NCI-H526 treated with DMSO at 0.1 percent for 48 hours (cell line): ENCODE measurements around the gene DPCD.

Experiments used
- DNase-seq: peaks from one replicate; lab custom pipeline; 2025; lab: John Stamatoyannopoulos, UW

DPCD gene

GRCh38 chr10:101567165-101568006 lies 20.7 kb upstream of the DPCD start:
- no peak for DNase-seq

GRCh38 chr10:101568054-101568745 lies 19.9 kb upstream of the DPCD start:
- DNase-seq, result no peak

GRCh38 chr10:101569323-101569621 lies 18.8 kb upstream of the DPCD start:
- DNase-seq, result no peak

GRCh38 chr10:101569622-101570427 lies 18.3 kb upstream of the DPCD start:
- no peak for DNase-seq

- DNase-seq, result no peak
These were observed 17.5 kb upstream of the DPCD start for GRCh38 chr10:101570428-101571270.

- no peak for DNase-seq
These were observed 16.7 kb upstream of the DPCD start for GRCh38 chr10:101571271-101571925.

- DNase-seq, result no peak
These were observed 16.0 kb upstream of the DPCD start for GRCh38 chr10:101572126-101572525.

GRCh38 chr10:101572785-101573184 lies 15.3 kb upstream of the DPCD start:
- DNase-seq, result no peak

- no peak for DNase-seq
These were observed 14.0 kb upstream of the DPCD start for GRCh38 chr10:101573885-101574753.

GRCh38 chr10:101575091-101575490 lies 13.0 kb upstream of the DPCD start:
- no peak for DNase-seq

GRCh38 chr10:101575580-101576210 lies 12.4 kb upstream of the DPCD start:
- DNase-seq, result no peak

- DNase-seq, result no peak
These were observed 11.8 kb upstream of the DPCD start for GRCh38 chr10:101576211-101576863.

- DNase-seq, result no peak
These were observed 10.8 kb upstream of the DPCD start for GRCh38 chr10:101577121-101577871.

GRCh38 chr10:101578192-101578591 lies 9.9 kb upstream of the DPCD start:
- DNase-seq, result no peak

- no peak for DNase-seq
These were observed 9.2 kb upstream of the DPCD start for GRCh38 chr10:101578803-101579515.

GRCh38 chr10:101579516-101579870 lies 8.6 kb upstream of the DPCD start:
- DNase-seq, result no peak

- no peak for DNase-seq
These were observed 7.4 kb upstream of the DPCD start for GRCh38 chr10:101580486-101581399.
